ENCODE results near the gene SIK3.

SIK3 gene

GRCh38 chr11:117002639-117003299 is 95.5 kb downstream of the SIK3 start:
- no peak for DNase-seq (ENCODE audit: low read depth)
- TF ChIP-seq MYC (IDR thresholded peaks at IDR 0.05; ENCODE audit: low read depth, low read length) (no peak), MAX (IDR thresholded peaks at IDR 0.05; ENCODE audit: low read depth, low read length) (no peak), POLR2A (IDR thresholded peaks at IDR 0.05; ENCODE audit: extremely low read depth, insufficient read length) (no peak), CTCF (IDR thresholded peaks at IDR 0.05; ENCODE audit: low read depth, low read length) (no peak)
- H3K4me3 ChIP-seq (ENCODE audit: low read depth, low read length): no peak overlapping the region

GRCh38 chr11:117000014-117000737 is 98.1 kb downstream of the SIK3 start:
- TF ChIP-seq MAX (IDR thresholded peaks at IDR 0.05; ENCODE audit: low read depth, low read length) (0 out of 2 replicates have a peak, but pooled peaks have one; percentile 23), CTCF (IDR thresholded peaks at IDR 0.05; ENCODE audit: low read depth, low read length) (no peak)
- DNase-seq (ENCODE audit: low read depth): peak; percentile 84
- H3K4me3 ChIP-seq (ENCODE audit: low read depth, low read length): no peak overlapping the region

GRCh38 chr11:116997071-116997470 is 101.2 kb downstream of the SIK3 start:
- DNase-seq (ENCODE audit: low read depth): no peak
- H3K4me3 ChIP-seq (ENCODE audit: low read depth, low read length): no peak overlapping the region
- TF ChIP-seq POLR2A (IDR thresholded peaks at IDR 0.05; ENCODE audit: extremely low read depth, insufficient read length): no peak
- TF ChIP-seq MAX (IDR thresholded peaks at IDR 0.05; ENCODE audit: low read depth, low read length): no peak
- no peak for TF ChIP-seq CTCF (IDR thresholded peaks at IDR 0.05; ENCODE audit: low read depth, low read length)
- no peak for TF ChIP-seq MYC (IDR thresholded peaks at IDR 0.05; ENCODE audit: low read depth, low read length)

- TF ChIP-seq MYC (IDR thresholded peaks at IDR 0.05; ENCODE audit: low read depth, low read length) (no peak), POLR2A (IDR thresholded peaks at IDR 0.05; ENCODE audit: extremely low read depth, insufficient read length) (no peak), CTCF (IDR thresholded peaks at IDR 0.05; ENCODE audit: low read depth, low read length) (no peak), MAX (IDR thresholded peaks at IDR 0.05; ENCODE audit: low read depth, low read length) (no peak)
- no peak for DNase-seq (ENCODE audit: low read depth)
- no peak overlapping the region for H3K4me3 ChIP-seq (ENCODE audit: low read depth, low read length)
These were observed 104.0 kb downstream of the SIK3 start for GRCh38 chr11:116994195-116994594.

- DNase-seq (ENCODE audit: low read depth): no peak
- TF ChIP-seq MAX (IDR thresholded peaks at IDR 0.05; ENCODE audit: low read depth, low read length): no peak
- TF ChIP-seq MYC (IDR thresholded peaks at IDR 0.05; ENCODE audit: low read depth, low read length): no peak
- H3K4me3 ChIP-seq (ENCODE audit: low read depth, low read length): no peak overlapping the region
These were observed 104.6 kb downstream of the SIK3 start for GRCh38 chr11:116993599-116993998.

- no peak for DNase-seq (ENCODE audit: low read depth)
- H3K4me3 ChIP-seq (ENCODE audit: low read depth, low read length): no peak overlapping the region
- TF ChIP-seq MYC (IDR thresholded peaks at IDR 0.05; ENCODE audit: low read depth, low read length) (no peak), MAX (IDR thresholded peaks at IDR 0.05; ENCODE audit: low read depth, low read length) (no peak), POLR2A (IDR thresholded peaks at IDR 0.05; ENCODE audit: extremely low read depth, insufficient read length) (no peak), CTCF (IDR thresholded peaks at IDR 0.05; ENCODE audit: low read depth, low read length) (no peak)
These were observed 106.7 kb downstream of the SIK3 start for GRCh38 chr11:116991491-116991890.
